GM12878 (cell line): ENCODE measurements around the gene ENG. TPM values are rescaled to one million over a fixed set of nuclear protein-coding genes. Genes with fewer than 3 reads are reported as not detected.

Experiments used
- ATAC-seq: fragments of 200-7000 bp; cut with Tn5 transposase; 3 replicates; pipeline ENCODE4 v1.9.1; 2020; ENCODE audit warnings: mild to moderate bottlenecking, moderate library complexity
- BruUV-seq: library from RNA; stranded (reverse); fragments of 400-500 nt; replicated peaks from 2 replicates; lab custom pipeline; 2021; lab: Mats Ljungman, UMichigan
- CTCF ChIA-PET: fragments of 300-600 bp; sonication (Branson Sonifier 250); formaldehyde crosslinking; extraction: SDS; loops from one replicate; lab custom pipeline; 2021; ENCODE audit warnings: inconsistent platforms; lab: Yijun Ruan, JAX
- POLR2A ChIA-PET: fragments of 350-600 bp; formaldehyde crosslinking; extraction: SDS; loops from one replicate; lab custom pipeline; 2021; ENCODE audit warnings: inconsistent platforms; lab: Charles Lee
- RAD21 ChIA-PET: fragments of 300-600 bp; sonication (Branson Sonifier 250); formaldehyde crosslinking; loops from one replicate; lab custom pipeline; 2023; ENCODE audit warnings: antibody characterized with exemption; ENCODE audit not compliant: unreplicated experiment; lab: Charles Lee
- SMC1A ChIA-PET: fragments of 300-600 bp; sonication (Branson Sonifier 250); formaldehyde crosslinking; loops from one replicate; lab custom pipeline; 2023; ENCODE audit not compliant: unreplicated experiment, uncharacterized antibody; lab: Charles Lee
- DNase-seq: peaks from one replicate; pipeline ENCODE4 v3.0.0-alpha.2; 2011; ENCODE audit warnings: low read depth, low spot score
- FAIRE-seq: peaks from 3 replicates; lab custom pipeline; 2011; peaks lifted over from hg19 to GRCh38; lab: Jason Lieb, UNC
- H2AFZ ChIP-seq: 2 replicates; pipeline ENCODE4 v1.6.0; 2011; ENCODE audit warnings: low read depth, low read length, control low read depth; ENCODE audit not compliant: control insufficient read depth
- H3K27ac ChIP-seq: 2 replicates; pipeline ENCODE4 v1.5.1; 2011; ENCODE audit warnings: control low read depth; ENCODE audit not compliant: control insufficient read depth, insufficient read depth
- H3K27me3 ChIP-seq, 2 experiments: replicated peaks in 1 of 2; 2 replicates each; pipeline versions ENCODE4 v1.6.0 to v1.6.1; 2011; ENCODE audit warnings: low read length in 1 of 2; ENCODE audit not compliant: control insufficient read depth in 2 of 2, insufficient read depth in 2 of 2
- H3K36me3 ChIP-seq, 2 experiments: 2 replicates each; pipeline ENCODE4 v1.5.1; 2011; ENCODE audit warnings: low read length in 1 of 2; ENCODE audit not compliant: control insufficient read depth in 2 of 2, insufficient read depth in 2 of 2
- H3K4me1 ChIP-seq: 2 replicates; pipeline ENCODE4 v1.6.1; 2011; ENCODE audit warnings: mild to moderate bottlenecking, low read length, moderate library complexity, mixed read lengths; ENCODE audit not compliant: control insufficient read depth, insufficient read depth
- H3K4me2 ChIP-seq: 2 replicates; pipeline ENCODE4 v1.6.0; 2011; ENCODE audit warnings: control low read depth; ENCODE audit not compliant: control insufficient read depth, insufficient read depth
- H3K4me3 ChIP-seq: fragments of 200-600 bp; sonication (generic); 2 replicates; pipeline ENCODE4 v1.5.1; 2016
- H3K79me2 ChIP-seq: 2 replicates; pipeline ENCODE4 v1.6.0; 2011; ENCODE audit warnings: low read length; ENCODE audit not compliant: control insufficient read depth, insufficient read depth
- H3K9ac ChIP-seq: 2 replicates; pipeline ENCODE4 v1.8.0; 2011; ENCODE audit warnings: low read length, control low read depth, mixed read lengths; ENCODE audit not compliant: control insufficient read depth, insufficient read depth
- H3K9me3 ChIP-seq: replicated peaks from 3 replicates; pipeline ENCODE4 v1.5.1; 2011; ENCODE audit warnings: mild to moderate bottlenecking, low read length; ENCODE audit not compliant: control insufficient read depth, insufficient read depth
- H4K20me1 ChIP-seq: 2 replicates; pipeline ENCODE4 v1.6.0; 2011; ENCODE audit not compliant: control insufficient read depth, insufficient read depth
- BMI1 ChIP-seq: fragments of 450-650 bp; IDR thresholded peaks from 2 replicates; pipeline ENCODE4 v1.6.1; 2016; ENCODE audit warnings: mild to moderate bottlenecking, moderate library complexity, borderline replicate concordance
- BRCA1 ChIP-seq: IDR thresholded peaks from 2 replicates; pipeline ENCODE4 v1.6.1; 2011; ENCODE audit warnings: low read depth, low read length, improper control_type of control experiment
- CBFB ChIP-seq: IDR thresholded peaks from 2 replicates; pipeline ENCODE4 v1.6.1; 2016; ENCODE audit warnings: antibody characterized with exemption, low read depth
- CEBPB ChIP-seq, 2 experiments: fragments of 150-350 bp in 1 of 2; IDR thresholded peaks; 2 replicates each; pipeline ENCODE4 v1.6.1; 2012 to 2014; ENCODE audit warnings: low read depth in 2 of 2, low read length in 2 of 2, borderline replicate concordance in 1 of 2, inconsistent platforms in 1 of 2
- DPF2 ChIP-seq: fragments of 450-650 bp; IDR thresholded peaks from 2 replicates; pipeline ENCODE4 v1.6.1; 2017; ENCODE audit warnings: mild to moderate bottlenecking
- IKZF1 ChIP-seq: fragments of 450-650 bp; conservative IDR thresholded peaks from 2 replicates; pipeline ENCODE4 v1.6.1; 2017; ENCODE audit warnings: antibody characterized with exemption, mild to moderate bottlenecking
- KLF5 ChIP-seq: fragments of 450-650 bp; IDR thresholded peaks from 2 replicates; pipeline ENCODE4 v1.6.1; 2014; ENCODE audit warnings: mild to moderate bottlenecking; ENCODE audit not compliant: partially characterized antibody
- MEF2B ChIP-seq: fragments of 450-650 bp; IDR thresholded peaks from 2 replicates; pipeline ENCODE4 v1.6.1; 2018; ENCODE audit warnings: mild to moderate bottlenecking, moderate library complexity; ENCODE audit not compliant: partially characterized antibody, poor library complexity, severe bottlenecking
- NFIC ChIP-seq: IDR thresholded peaks from 2 replicates; pipeline ENCODE4 v1.6.1; 2012; ENCODE audit warnings: low read depth, mild to moderate bottlenecking, inconsistent platforms, low read length, moderate library complexity
- NFXL1 ChIP-seq: fragments of 450-650 bp; IDR thresholded peaks from 2 replicates; pipeline ENCODE4 v1.6.1; 2017; ENCODE audit warnings: antibody characterized with exemption, mild to moderate bottlenecking, borderline replicate concordance
- NR2F1 ChIP-seq: fragments of 450-650 bp; conservative IDR thresholded peaks from 2 replicates; pipeline ENCODE4 v1.6.1; 2017; ENCODE audit warnings: mild to moderate bottlenecking
- SP1 ChIP-seq: IDR thresholded peaks from one replicate; pipeline ENCODE4 v1.6.1; 2011; ENCODE audit warnings: low read depth, low read length
- TBL1XR1 ChIP-seq: IDR thresholded peaks from 2 replicates; pipeline ENCODE4 v1.6.1; 2012; ENCODE audit warnings: low read depth, low read length, improper control_type of control experiment
- whole genome bisulfite sequencing: methylation state at CpG from one replicate; pipeline ENCODE4 v1.1.6; 2016; ENCODE audit warnings: low lambda C conversion rate; ENCODE audit not compliant: insufficient replicate concordance, insufficient coverage; ENCODE audit errors: missing lambda C conversion rate; 5-methylcytosine and 5-hydroxymethylcytosine counted together
- in situ Hi-C: fragments of 300-500 bp; cut with MboI; formaldehyde crosslinking; loops from 9 replicates; pipeline ENCODE4 v1.14.3; 2018; ENCODE audit warnings: mixed read lengths
- intact Hi-C: fragments of 100-400 bp; cut with micrococcal nuclease; formaldehyde crosslinking; loops from one replicate; pipeline ENCODE4 v1.14.2; 2022; ENCODE audit not compliant: unreplicated experiment
- polyA plus RNA-seq, 11 experiments: library from polyadenylated mRNA; depleted of rRNA in 4 of 11; unstranded in 6 of 11; stranded (reverse) in 5 of 11; fragments of >200 nt; fragmentation: Nextera tagmentation in 4 of 11; fragmentation: Illumina TruSeq in 1 of 11; extraction: Ambion mirVana in 4 of 11; extraction: Trizol in 1 of 11; gene quantifications; 1 replicate in 1 of 11; 2 replicates in 10 of 11; pipeline versions ENCODE4 v1.2.1 to v1.2.3, GENCODE V29; 2011 to 2016; ENCODE audit warnings: inconsistent platforms in 2 of 11, missing spikeins in 2 of 11, low read depth in 1 of 11
- total RNA-seq, 4 experiments: library from RNA; depleted of rRNA in 3 of 4; stranded (reverse); fragments of >200 nt in 3 of 4; fragmentation: Illumina TruSeq in 1 of 4; extraction: Trizol in 1 of 4; gene quantifications; 2 replicates each; pipeline versions ENCODE4 v1.2.1 to v1.2.3, GENCODE V29; 2013 to 2021
- TF ChIP-seq, protein P1 (sequence below): fragments of 450-650 bp; IDR thresholded peaks from 2 replicates; pipeline ENCODE4 v1.6.1; 2017; ENCODE audit warnings: low read depth, mild to moderate bottlenecking, moderate library complexity
- TF ChIP-seq, protein P2 (sequence below): IDR thresholded peaks from 2 replicates; pipeline ENCODE4 v1.6.1; 2012; ENCODE audit warnings: improper control_type of control experiment, low read depth, low read length; ENCODE audit not compliant: insufficient replicate concordance
- TF ChIP-seq, protein P3 (sequence below): IDR thresholded peaks from 2 replicates; pipeline ENCODE4 v1.6.1; 2011; ENCODE audit warnings: mild to moderate bottlenecking, low read depth, low read length, moderate library complexity; ENCODE audit not compliant: insufficient replicate concordance

ENG gene
- total and polyA plus RNA-seq, 10 of the 15 experiments (the other 5 are each of a cell fraction or from before 2014, with no cell fraction given) = 0.14 to 10.1 (median 2.0) TPM

DNA sequence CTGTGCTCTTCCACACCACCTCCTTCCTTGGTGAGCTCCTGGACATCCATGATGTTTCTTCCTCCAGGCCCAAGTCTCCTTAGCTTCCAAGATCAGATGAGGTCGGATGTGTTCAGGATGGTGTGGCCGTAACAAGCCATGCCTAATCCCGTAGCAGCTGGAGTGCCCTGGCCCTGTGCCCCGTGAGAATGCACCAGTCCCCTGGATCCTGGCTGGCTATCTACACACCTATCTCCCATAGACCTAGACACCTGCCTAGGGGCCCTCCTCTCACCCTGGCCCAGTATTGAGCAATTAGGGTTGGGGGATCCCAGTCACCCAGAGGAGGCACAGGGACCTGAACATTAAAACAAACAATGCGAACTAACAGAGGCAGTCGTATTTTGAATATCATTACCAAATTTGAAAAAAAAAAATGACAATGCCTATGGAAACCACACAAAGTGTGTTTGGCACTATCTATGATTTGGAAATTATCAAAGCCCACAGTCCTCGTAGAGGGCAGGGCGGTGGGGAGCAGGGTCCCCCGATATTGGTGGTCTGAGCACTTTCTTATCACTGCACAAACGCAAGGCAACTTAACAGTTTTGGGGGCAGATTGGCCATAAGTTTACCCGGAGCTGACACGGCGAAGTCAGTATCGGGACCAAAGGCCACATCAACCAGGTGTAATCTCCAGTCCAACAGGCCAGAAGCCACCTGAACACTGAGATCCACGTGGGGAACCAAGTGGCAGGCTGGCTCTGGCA lies 13.2 kb downstream of the ENG start:
- ChIA-PET CTCF (no interaction called here), SMC1A (no interaction called here), RAD21 (no interaction called here), POLR2A (no interaction called here)
- FAIRE-seq (no peak), DNase-seq (no peak), ATAC-seq (no peak)
- intact Hi-C loops (no loop called here), in situ Hi-C loops (no loop called here)
- H3K4me2 ChIP-seq = no peak overlapping the region
- H3K9ac ChIP-seq = no peak overlapping the region
- no TSS peak for BruUV-seq
- no peaks in the 10 kb centered on the region for H3K79me2 ChIP-seq
- H3K4me3 ChIP-seq = no peak overlapping the region
- WGBS = 49% methylated on average over 15 of the region's 15 CpGs
- no peaks in the 10 kb centered on the region; a peak in 1 of 4 replicates for H3K27me3 ChIP-seq
- H4K20me1 ChIP-seq = no peaks in the 10 kb centered on the region
- no peaks in the 10 kb centered on the region for H3K36me3 ChIP-seq
- H3K27ac ChIP-seq = no peak overlapping the region
- H3K4me1 ChIP-seq = no peaks in the 10 kb centered on the region; the same call in 1 of the 2 replicates
- no peaks in the 10 kb centered on the region for H3K9me3 ChIP-seq
- H2AFZ ChIP-seq = no peak overlapping the region
- TF ChIP-seq, protein P1, sequence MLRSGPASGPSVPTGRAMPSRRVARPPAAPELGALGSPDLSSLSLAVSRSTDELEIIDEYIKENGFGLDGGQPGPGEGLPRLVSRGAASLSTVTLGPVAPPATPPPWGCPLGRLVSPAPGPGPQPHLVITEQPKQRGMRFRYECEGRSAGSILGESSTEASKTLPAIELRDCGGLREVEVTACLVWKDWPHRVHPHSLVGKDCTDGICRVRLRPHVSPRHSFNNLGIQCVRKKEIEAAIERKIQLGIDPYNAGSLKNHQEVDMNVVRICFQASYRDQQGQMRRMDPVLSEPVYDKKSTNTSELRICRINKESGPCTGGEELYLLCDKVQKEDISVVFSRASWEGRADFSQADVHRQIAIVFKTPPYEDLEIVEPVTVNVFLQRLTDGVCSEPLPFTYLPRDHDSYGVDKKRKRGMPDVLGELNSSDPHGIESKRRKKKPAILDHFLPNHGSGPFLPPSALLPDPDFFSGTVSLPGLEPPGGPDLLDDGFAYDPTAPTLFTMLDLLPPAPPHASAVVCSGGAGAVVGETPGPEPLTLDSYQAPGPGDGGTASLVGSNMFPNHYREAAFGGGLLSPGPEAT = no peak
- TF ChIP-seq MEF2B = no peak
- TF ChIP-seq BRCA1 = no peak
- no peak for TF ChIP-seq NR2F1
- no peak for TF ChIP-seq TBL1XR1
- no peak for TF ChIP-seq SP1
- TF ChIP-seq NFIC = no peak
- TF ChIP-seq KLF5 = no peak
- no peak for TF ChIP-seq DPF2
- no peak for TF ChIP-seq IKZF1
- TF ChIP-seq CEBPB (IDR thresholded peaks at IDR 0.05; ENCODE audit: borderline replicate concordance in 1 of 2, low read depth in 2 of 2, low read length in 2 of 2) = no peak
- TF ChIP-seq CBFB = no peak
- TF ChIP-seq, protein P2, sequence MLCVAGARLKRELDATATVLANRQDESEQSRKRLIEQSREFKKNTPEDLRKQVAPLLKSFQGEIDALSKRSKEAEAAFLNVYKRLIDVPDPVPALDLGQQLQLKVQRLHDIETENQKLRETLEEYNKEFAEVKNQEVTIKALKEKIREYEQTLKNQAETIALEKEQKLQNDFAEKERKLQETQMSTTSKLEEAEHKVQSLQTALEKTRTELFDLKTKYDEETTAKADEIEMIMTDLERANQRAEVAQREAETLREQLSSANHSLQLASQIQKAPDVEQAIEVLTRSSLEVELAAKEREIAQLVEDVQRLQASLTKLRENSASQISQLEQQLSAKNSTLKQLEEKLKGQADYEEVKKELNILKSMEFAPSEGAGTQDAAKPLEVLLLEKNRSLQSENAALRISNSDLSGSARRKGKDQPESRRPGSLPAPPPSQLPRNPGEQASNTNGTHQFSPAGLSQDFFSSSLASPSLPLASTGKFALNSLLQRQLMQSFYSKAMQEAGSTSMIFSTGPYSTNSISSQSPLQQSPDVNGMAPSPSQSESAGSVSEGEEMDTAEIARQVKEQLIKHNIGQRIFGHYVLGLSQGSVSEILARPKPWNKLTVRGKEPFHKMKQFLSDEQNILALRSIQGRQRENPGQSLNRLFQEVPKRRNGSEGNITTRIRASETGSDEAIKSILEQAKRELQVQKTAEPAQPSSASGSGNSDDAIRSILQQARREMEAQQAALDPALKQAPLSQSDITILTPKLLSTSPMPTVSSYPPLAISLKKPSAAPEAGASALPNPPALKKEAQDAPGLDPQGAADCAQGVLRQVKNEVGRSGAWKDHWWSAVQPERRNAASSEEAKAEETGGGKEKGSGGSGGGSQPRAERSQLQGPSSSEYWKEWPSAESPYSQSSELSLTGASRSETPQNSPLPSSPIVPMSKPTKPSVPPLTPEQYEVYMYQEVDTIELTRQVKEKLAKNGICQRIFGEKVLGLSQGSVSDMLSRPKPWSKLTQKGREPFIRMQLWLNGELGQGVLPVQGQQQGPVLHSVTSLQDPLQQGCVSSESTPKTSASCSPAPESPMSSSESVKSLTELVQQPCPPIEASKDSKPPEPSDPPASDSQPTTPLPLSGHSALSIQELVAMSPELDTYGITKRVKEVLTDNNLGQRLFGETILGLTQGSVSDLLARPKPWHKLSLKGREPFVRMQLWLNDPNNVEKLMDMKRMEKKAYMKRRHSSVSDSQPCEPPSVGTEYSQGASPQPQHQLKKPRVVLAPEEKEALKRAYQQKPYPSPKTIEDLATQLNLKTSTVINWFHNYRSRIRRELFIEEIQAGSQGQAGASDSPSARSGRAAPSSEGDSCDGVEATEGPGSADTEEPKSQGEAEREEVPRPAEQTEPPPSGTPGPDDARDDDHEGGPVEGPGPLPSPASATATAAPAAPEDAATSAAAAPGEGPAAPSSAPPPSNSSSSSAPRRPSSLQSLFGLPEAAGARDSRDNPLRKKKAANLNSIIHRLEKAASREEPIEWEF = no peak
- TF ChIP-seq NFXL1 = no peak
- no peak for TF ChIP-seq BMI1
- TF ChIP-seq, protein P3, sequence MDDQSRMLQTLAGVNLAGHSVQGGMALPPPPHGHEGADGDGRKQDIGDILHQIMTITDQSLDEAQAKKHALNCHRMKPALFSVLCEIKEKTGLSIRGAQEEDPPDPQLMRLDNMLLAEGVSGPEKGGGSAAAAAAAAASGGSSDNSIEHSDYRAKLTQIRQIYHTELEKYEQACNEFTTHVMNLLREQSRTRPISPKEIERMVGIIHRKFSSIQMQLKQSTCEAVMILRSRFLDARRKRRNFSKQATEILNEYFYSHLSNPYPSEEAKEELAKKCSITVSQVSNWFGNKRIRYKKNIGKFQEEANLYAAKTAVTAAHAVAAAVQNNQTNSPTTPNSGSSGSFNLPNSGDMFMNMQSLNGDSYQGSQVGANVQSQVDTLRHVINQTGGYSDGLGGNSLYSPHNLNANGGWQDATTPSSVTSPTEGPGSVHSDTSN = no peak
